CD4-positive, alpha-beta T cell (primary cell): Measurements from ENCODE around the gene MAP3K4. TPM values are rescaled to one million over a fixed set of nuclear protein-coding genes. Genes with fewer than 3 reads are reported as not detected.
A peak's percentile ranks its signal among the peaks of the same experiment; 100 is the strongest.

ENCODE experiments used
- ATAC-seq: fragments of 200-7000 bp; cut with Tn5 transposase; one replicate; pipeline ENCODE4 v1.10.0; 2022; ENCODE audit warnings: mild to moderate bottlenecking; ENCODE audit not compliant: poor library complexity
- CTCF ChIA-PET: fragments of 350-600 bp; sonication (Branson Sonifier 250); formaldehyde crosslinking; loops from one replicate; lab custom pipeline; 2021; ENCODE audit warnings: antibody characterized with exemption, inconsistent platforms; lab: Charles Lee
- POLR2A ChIA-PET: fragments of 350-600 bp; sonication (Branson Sonifier 250); formaldehyde crosslinking; loops from one replicate; lab custom pipeline; 2021; ENCODE audit warnings: antibody characterized with exemption, inconsistent platforms; lab: Charles Lee
- DNase-seq, 14 experiments: peaks; one replicate each; pipeline ENCODE4 v3.0.0-alpha.2; 2013 to 2020; ENCODE audit warnings: mixed read lengths in 2 of 14
- H3K27ac ChIP-seq, 2 donors: one replicate each; pipeline versions ENCODE4 v1.5.1 to v1.7.0; 2013; ENCODE audit warnings: low read length in 2 of 2, low read depth in 1 of 2, mild to moderate bottlenecking in 1 of 2
- H3K27me3 ChIP-seq, 2 experiments: 1 replicate in 1 of 2; 2 replicates in 1 of 2; pipeline versions ENCODE4 v1.6.1 to v1.7.0; 2013; ENCODE audit warnings: low read length in 2 of 2, control low read depth in 1 of 2, mild to moderate bottlenecking in 1 of 2, moderate library complexity in 1 of 2; ENCODE audit not compliant: insufficient read depth in 2 of 2, control insufficient read depth in 1 of 2
- H3K36me3 ChIP-seq: one replicate; pipeline ENCODE4 v1.6.1; 2013; ENCODE audit warnings: low read length, control low read depth; ENCODE audit not compliant: insufficient read depth
- H3K4me1 ChIP-seq: one replicate; pipeline ENCODE4 v1.6.1; 2013; ENCODE audit warnings: low read length, control low read depth; ENCODE audit not compliant: insufficient read depth
- H3K4me3 ChIP-seq: one replicate; pipeline ENCODE4 v1.5.1; 2013; ENCODE audit warnings: mild to moderate bottlenecking, low read length, moderate library complexity
- H3K9me3 ChIP-seq, 2 experiments: 1 replicate in 1 of 2; 2 replicates in 1 of 2; pipeline versions ENCODE4 v1.6.1 to v1.7.0; 2013; ENCODE audit warnings: low read length in 2 of 2, mild to moderate bottlenecking in 2 of 2, control low read depth in 1 of 2, moderate library complexity in 1 of 2; ENCODE audit not compliant: control insufficient read depth in 1 of 2, insufficient read depth in 1 of 2
- H3K27ac Mint-ChIP-seq: one replicate; pipeline ENCODE4 v1.8.0; 2020; ENCODE audit warnings: mixed read lengths
- H3K27me3 Mint-ChIP-seq: one replicate; pipeline ENCODE4 v1.8.0; 2021; ENCODE audit warnings: mixed read lengths
- H3K36me3 Mint-ChIP-seq: one replicate; pipeline ENCODE4 v1.8.0; 2021; ENCODE audit warnings: low read depth, mixed read lengths
- H3K4me1 Mint-ChIP-seq: one replicate; pipeline ENCODE4 v1.8.0; 2021; ENCODE audit warnings: low read depth, mixed read lengths
- H3K4me3 Mint-ChIP-seq: one replicate; pipeline ENCODE4 v1.8.0; 2020; ENCODE audit warnings: mild to moderate bottlenecking, mixed read lengths
- H3K9me3 Mint-ChIP-seq: one replicate; pipeline ENCODE4 v1.8.0; 2020; ENCODE audit warnings: mixed read lengths
- CTCF ChIP-seq: fragments of 200-600 bp; IDR thresholded peaks from one replicate; pipeline ENCODE4 v1.8.0; 2022; ENCODE audit warnings: antibody characterized with exemption, mild to moderate bottlenecking
- intact Hi-C, 2 experiments: fragments of 100-400 bp; cut with DNase I in 1 of 2; cut with micrococcal nuclease in 1 of 2; formaldehyde crosslinking; loops; one replicate each; pipeline versions ENCODE4 v1.15.1 to v1.9.0; 2023 to 2025; cut with DNase I, micrococcal nuclease
- total RNA-seq, 174 experiments: library from RNA in 2 of 174; stranded (reverse) in 2 of 174; gene quantifications; one replicate each; pipeline ENCODE4 v1.2.3 and lab custom pipeline; 2021 to 2026

MAP3K4 gene
- total RNA-seq, 2 experiments from 2014 or later: 75.5 to 80.3 TPM

GRCh38 chr6:161027385-161027784 lies 35.8 kb downstream of the MAP3K4 start:
- Histone ChIP-seq H3K27ac (no peak overlapping the region), H3K9me3 (no peaks in the 10 kb centered on the region), H3K4me1 (peaks cover 4% of the 10 kb centered on the region), H3K4me3 (no peak overlapping the region), H3K27me3 (no peaks in the 10 kb centered on the region), H3K36me3 (no peaks in the 10 kb centered on the region)
- Mint-ChIP-seq H3K4me3 (no peak overlapping the region), H3K36me3 (peaks cover 33% of the 10 kb centered on the region), H3K9me3 (no peaks in the 10 kb centered on the region), H3K27me3 (no peaks in the 10 kb centered on the region), H3K27ac (no peak overlapping the region), H3K4me1 (peaks cover 78% of the 10 kb centered on the region)
- ChIA-PET CTCF (interaction anchor here (0.7 to 2.7 kb wide), 2 partner anchors 34 to 1673 kb away, joined by 5 to 10 read pairs; no protein-coding TSS in a partner anchor), POLR2A (no interaction called here)
- no peak for DNase-seq
- no peak for ATAC-seq
- intact Hi-C loops: no loop called here
- no peak for TF ChIP-seq CTCF

GRCh38 chr6:161029195-161029809 lies 37.7 kb downstream of the MAP3K4 start:
- peak; percentile 54 for ATAC-seq
- peak overlapping the region; percentile 59 for H3K27ac Mint-ChIP-seq
- Histone ChIP-seq H3K27me3 (no peaks in the 10 kb centered on the region), H3K4me1 (peaks cover 4% of the 10 kb centered on the region), H3K36me3 (no peaks in the 10 kb centered on the region), H3K27ac (no peak overlapping the region), H3K4me3 (no peak overlapping the region), H3K9me3 (no peaks in the 10 kb centered on the region)
- POLR2A ChIA-PET: interaction anchor here (1.3 kb wide), 1 partner anchor 18 kb away, joined by 4 read pairs; no protein-coding TSS in a partner anchor
- peak overlapping the region; percentile 3 for H3K4me3 Mint-ChIP-seq
- DNase-seq: no peak
- H3K36me3 Mint-ChIP-seq: peaks cover 21% of the 10 kb centered on the region
- CTCF ChIA-PET: no interaction called here
- H3K4me1 Mint-ChIP-seq: peaks cover 73% of the 10 kb centered on the region
- H3K9me3 Mint-ChIP-seq: no peaks in the 10 kb centered on the region
- intact Hi-C loops: no loop called here
- no peaks in the 10 kb centered on the region for H3K27me3 Mint-ChIP-seq
- no peak for TF ChIP-seq CTCF

GRCh38 chr6:161031721-161032495 lies 40.3 kb downstream of the MAP3K4 start:
- peaks cover 10% of the 10 kb centered on the region for H3K36me3 ChIP-seq
- CTCF ChIA-PET: interaction anchor here (0.9 kb wide), 1 partner anchor 57 kb away, joined by 3 read pairs; no protein-coding TSS in a partner anchor
- Mint-ChIP-seq H3K9me3 (no peaks in the 10 kb centered on the region), H3K27me3 (no peaks in the 10 kb centered on the region), H3K4me3 (no peak overlapping the region), H3K4me1 (peaks cover 65% of the 10 kb centered on the region), H3K36me3 (peaks cover 19% of the 10 kb centered on the region), H3K27ac (peak overlapping the region; percentile 55)
- intact Hi-C loops: no loop called here
- H3K4me1 ChIP-seq: peaks cover 4% of the 10 kb centered on the region
- no peak for TF ChIP-seq CTCF
- H3K4me3 ChIP-seq: no peak overlapping the region
- H3K9me3 ChIP-seq: no peaks in the 10 kb centered on the region
- ATAC-seq (no peak), DNase-seq (no peak)
- no peak overlapping the region for H3K27ac ChIP-seq
- POLR2A ChIA-PET: no interaction called here
- H3K27me3 ChIP-seq: no peaks in the 10 kb centered on the region
